Vagina (tissue), 2 donors: ENCODE results near the gene RALGAPB.
A peak's percentile ranks its signal among the peaks of the same experiment; 100 is the strongest.

ENCODE experiments used
- POLR2A ChIP-seq, 2 donors: fragments of 450-650 bp; IDR thresholded peaks; one replicate each; pipeline ENCODE4 v1.6.1; 2017; ENCODE audit warnings: antibody characterized with exemption in 2 of 2, mild to moderate bottlenecking in 2 of 2, moderate library complexity in 2 of 2
- TF ChIP-seq, protein P1 (sequence below), 3 experiments: fragments of 450-650 bp in 2 of 3; fragments of 200-600 bp in 1 of 3; sonication (generic) in 1 of 3; IDR thresholded peaks; one replicate each; pipeline ENCODE4 v1.5.1; 2017 to 2019; ENCODE audit warnings: antibody characterized with exemption in 3 of 3, mild to moderate bottlenecking in 2 of 3, moderate library complexity in 2 of 3

GRCh38 chr20:38472513-38473366 lies at the start of gene RALGAPB:
- peak in 1 of 2 donors; percentile 26 for TF ChIP-seq POLR2A (IDR thresholded peaks at IDR 0.05)
- TF ChIP-seq, protein P1, sequence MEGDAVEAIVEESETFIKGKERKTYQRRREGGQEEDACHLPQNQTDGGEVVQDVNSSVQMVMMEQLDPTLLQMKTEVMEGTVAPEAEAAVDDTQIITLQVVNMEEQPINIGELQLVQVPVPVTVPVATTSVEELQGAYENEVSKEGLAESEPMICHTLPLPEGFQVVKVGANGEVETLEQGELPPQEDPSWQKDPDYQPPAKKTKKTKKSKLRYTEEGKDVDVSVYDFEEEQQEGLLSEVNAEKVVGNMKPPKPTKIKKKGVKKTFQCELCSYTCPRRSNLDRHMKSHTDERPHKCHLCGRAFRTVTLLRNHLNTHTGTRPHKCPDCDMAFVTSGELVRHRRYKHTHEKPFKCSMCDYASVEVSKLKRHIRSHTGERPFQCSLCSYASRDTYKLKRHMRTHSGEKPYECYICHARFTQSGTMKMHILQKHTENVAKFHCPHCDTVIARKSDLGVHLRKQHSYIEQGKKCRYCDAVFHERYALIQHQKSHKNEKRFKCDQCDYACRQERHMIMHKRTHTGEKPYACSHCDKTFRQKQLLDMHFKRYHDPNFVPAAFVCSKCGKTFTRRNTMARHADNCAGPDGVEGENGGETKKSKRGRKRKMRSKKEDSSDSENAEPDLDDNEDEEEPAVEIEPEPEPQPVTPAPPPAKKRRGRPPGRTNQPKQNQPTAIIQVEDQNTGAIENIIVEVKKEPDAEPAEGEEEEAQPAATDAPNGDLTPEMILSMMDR (IDR thresholded peaks at IDR 0.05) = peak in 2 of 3 experiments; percentile 24 to 35
